NCI-H82 treated with DMSO at 0.1 percent for 48 hours (cell line): Measurements from ENCODE around the gene CSDE1.

Experiments
- DNase-seq: peaks from one replicate; lab custom pipeline; 2025; ENCODE audit not compliant: unreplicated experiment; lab: John Stamatoyannopoulos, UW

Gene CSDE1

DNA sequence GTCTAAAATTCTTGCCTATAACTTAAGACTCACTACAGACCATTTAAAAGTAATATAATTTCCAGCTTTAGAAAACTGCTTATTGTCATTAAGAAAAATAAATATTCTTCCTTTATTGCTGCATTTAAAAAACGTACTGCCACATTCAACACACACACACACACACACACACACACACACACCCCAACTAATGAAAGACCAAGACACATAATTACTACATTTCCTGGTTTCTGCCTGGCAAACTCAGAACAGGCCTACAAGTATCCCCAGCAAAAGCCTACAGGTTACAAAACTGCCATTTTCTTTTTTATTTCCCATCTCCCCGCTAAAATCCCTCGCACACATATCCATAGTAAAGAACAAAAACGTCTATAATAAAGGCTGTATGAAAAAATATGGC is 89.4 kb downstream of the CSDE1 start:
- DNase-seq, result no peak

DNA sequence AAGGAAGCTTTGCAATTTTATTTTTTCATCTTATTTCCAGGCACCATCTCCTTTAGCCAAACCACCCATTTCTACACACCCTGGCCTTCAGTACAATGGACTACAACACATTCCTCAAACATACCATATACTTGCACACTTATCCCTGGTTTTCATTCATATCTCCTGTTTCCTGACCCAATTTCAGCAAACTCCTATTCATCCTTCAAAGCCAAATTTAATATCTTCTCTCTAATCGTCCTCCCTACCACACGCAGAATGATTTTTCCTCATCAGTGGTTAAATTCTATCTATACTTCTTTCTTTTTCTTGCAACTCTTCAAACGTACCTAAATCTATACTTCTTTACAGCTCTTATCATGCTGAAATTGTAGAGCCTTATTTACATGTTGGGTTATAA is 90.8 kb downstream of the CSDE1 start:
- DNase-seq, result no peak
